ENCODE data around the gene UCHL3.

DNA sequence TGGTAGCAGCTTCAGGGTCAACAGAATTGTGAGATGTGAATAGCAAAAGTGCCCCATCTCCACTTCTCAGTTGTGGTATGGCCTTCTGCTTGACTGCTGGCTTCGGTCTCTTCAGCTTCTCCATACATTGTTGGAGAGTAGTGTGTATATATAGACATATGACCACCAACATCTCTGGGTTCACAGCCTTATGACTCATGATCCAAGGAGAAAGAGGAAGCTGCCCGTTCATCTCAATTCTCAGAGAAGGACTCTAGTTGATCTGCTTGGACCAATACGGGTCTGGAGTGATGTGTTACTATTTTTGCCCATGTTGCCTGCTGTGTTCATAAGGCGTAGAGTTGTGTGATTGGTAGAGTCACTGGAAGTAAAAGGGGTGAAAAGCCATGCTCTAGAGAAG is 8.3 kb upstream of the UCHL3 start:
- TF ChIP-seq, protein P1, sequence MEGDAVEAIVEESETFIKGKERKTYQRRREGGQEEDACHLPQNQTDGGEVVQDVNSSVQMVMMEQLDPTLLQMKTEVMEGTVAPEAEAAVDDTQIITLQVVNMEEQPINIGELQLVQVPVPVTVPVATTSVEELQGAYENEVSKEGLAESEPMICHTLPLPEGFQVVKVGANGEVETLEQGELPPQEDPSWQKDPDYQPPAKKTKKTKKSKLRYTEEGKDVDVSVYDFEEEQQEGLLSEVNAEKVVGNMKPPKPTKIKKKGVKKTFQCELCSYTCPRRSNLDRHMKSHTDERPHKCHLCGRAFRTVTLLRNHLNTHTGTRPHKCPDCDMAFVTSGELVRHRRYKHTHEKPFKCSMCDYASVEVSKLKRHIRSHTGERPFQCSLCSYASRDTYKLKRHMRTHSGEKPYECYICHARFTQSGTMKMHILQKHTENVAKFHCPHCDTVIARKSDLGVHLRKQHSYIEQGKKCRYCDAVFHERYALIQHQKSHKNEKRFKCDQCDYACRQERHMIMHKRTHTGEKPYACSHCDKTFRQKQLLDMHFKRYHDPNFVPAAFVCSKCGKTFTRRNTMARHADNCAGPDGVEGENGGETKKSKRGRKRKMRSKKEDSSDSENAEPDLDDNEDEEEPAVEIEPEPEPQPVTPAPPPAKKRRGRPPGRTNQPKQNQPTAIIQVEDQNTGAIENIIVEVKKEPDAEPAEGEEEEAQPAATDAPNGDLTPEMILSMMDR (IDR thresholded peaks at IDR 0.05) = no peak
- TF ChIP-seq POLR2AphosphoS5 (IDR thresholded peaks at IDR 0.05) (no peak), POLR2A (IDR thresholded peaks at IDR 0.05) (no peak)

Measured in prostate gland (tissue), 2 donors.